K562 (cell line): ENCODE results near the gene PCP4L1. TPM values are rescaled to one million over a fixed set of nuclear protein-coding genes. Genes with fewer than 3 reads are reported as not detected.
A peak's percentile ranks its signal among the peaks of the same experiment; 100 is the strongest.

ENCODE experiments used
- ATF7 ChIP-seq: fragments of 450-650 bp; IDR thresholded peaks from 2 replicates; pipeline ENCODE4 v1.7.1; 2014; ENCODE audit warnings: mild to moderate bottlenecking, moderate library complexity
- C11orf30 ChIP-seq: fragments of 450-650 bp; IDR thresholded peaks from 2 replicates; pipeline ENCODE4 v1.6.1; 2016; ENCODE audit warnings: low read depth, mild to moderate bottlenecking
- CBX3 ChIP-seq, 2 experiments: IDR thresholded peaks; 1 replicate in 1 of 2; 2 replicates in 1 of 2; pipeline ENCODE4 v1.6.1; 2012; ENCODE audit warnings: inconsistent platforms in 2 of 2, low read length in 2 of 2, borderline replicate concordance in 1 of 2, control low read depth in 1 of 2
- CTBP1 ChIP-seq: fragments of 450-650 bp; IDR thresholded peaks from 2 replicates; pipeline ENCODE4 v1.6.1; 2016; ENCODE audit warnings: borderline replicate concordance
- ETV6 ChIP-seq, 3 experiments: fragments of 150-350 bp in 1 of 3; sonication (generic) in 1 of 3; formaldehyde crosslinking in 1 of 3; IDR thresholded peaks; 2 replicates each; pipeline versions ENCODE4 v1.6.1 to v1.8.0; 2014 to 2022; ENCODE audit warnings: borderline replicate concordance in 2 of 3, low read depth in 2 of 3, antibody characterized with exemption in 1 of 3, low read length in 1 of 3, mild to moderate bottlenecking in 1 of 3, missing genetic modification reagents in 1 of 3
- NR3C1 ChIP-seq: sonication (generic); formaldehyde crosslinking; IDR thresholded peaks from 2 replicates; pipeline ENCODE4 v1.8.1; 2022; ENCODE audit warnings: missing genetic modification reagents
- TEAD1 ChIP-seq, 2 experiments: fragments of 450-650 bp in 1 of 2; sonication (generic) in 1 of 2; formaldehyde crosslinking; IDR thresholded peaks; 2 replicates each; pipeline versions ENCODE4 v1.4.0 to v1.8.0; 2020 to 2022; ENCODE audit warnings: mild to moderate bottlenecking in 2 of 2, missing genetic modification reagents in 1 of 2
- ZEB2 ChIP-seq: fragments of 450-650 bp; IDR thresholded peaks from 2 replicates; pipeline ENCODE4 v1.6.1; 2016
- ZNF121 ChIP-seq: sonication (generic); formaldehyde crosslinking; conservative IDR thresholded peaks from 2 replicates; pipeline ENCODE4 v1.8.0; 2022; ENCODE audit warnings: missing genetic modification reagents
- polyA plus RNA-seq, 8 experiments: library from polyadenylated mRNA; depleted of rRNA in 4 of 8; stranded (reverse) in 5 of 8; unstranded in 3 of 8; fragments of >200 nt; fragmentation: Nextera tagmentation in 2 of 8; fragmentation: Illumina TruSeq in 1 of 8; extraction: Ambion mirVana in 2 of 8; extraction: Trizol in 1 of 8; gene quantifications; 2 replicates each; pipeline versions ENCODE4 v1.2.1 to v1.2.3, GENCODE V29; 2011 to 2014; ENCODE audit warnings: inconsistent platforms in 1 of 8, missing spikeins in 1 of 8
- total RNA-seq, 7 experiments: library from RNA; depleted of rRNA in 6 of 7; stranded (reverse); fragments of >200 nt in 6 of 7; fragmentation: Illumina TruSeq in 2 of 7; extraction: Trizol in 2 of 7; gene quantifications; 2 replicates each; pipeline versions ENCODE4 v1.2.1 to v1.2.3, GENCODE V29; 2011 to 2021; ENCODE audit warnings: low replicate concordance in 1 of 7
- TF ChIP-seq, protein P1 (sequence below): fragments of 250-450 bp; sonication (Bioruptor Pico); IDR thresholded peaks from 2 replicates; pipeline ENCODE4 v1.9.0; 2021; ENCODE audit warnings: mild to moderate bottlenecking, inconsistent platforms
- TF ChIP-seq, protein P2 (sequence below): sonication (generic); formaldehyde crosslinking; IDR thresholded peaks from 2 replicates; pipeline ENCODE4 v1.8.1; 2023; ENCODE audit warnings: mild to moderate bottlenecking, missing genetic modification reagents
- TF ChIP-seq, protein P3 (sequence below): fragments of 200-800 bp; sonication (Bioruptor generic); IDR thresholded peaks from 2 replicates; pipeline ENCODE4 v1.6.1; 2016; ENCODE audit warnings: missing genetic modification characterization, missing compliant biosample characterization
- TF ChIP-seq, protein P4 (sequence below): fragments of 450-650 bp; IDR thresholded peaks from 2 replicates; pipeline ENCODE4 v1.6.1; 2018; ENCODE audit warnings: mild to moderate bottlenecking, low read depth; ENCODE audit not compliant: partially characterized antibody
- TF ChIP-seq, protein P5 (sequence below): sonication (generic); formaldehyde crosslinking; IDR thresholded peaks from 2 replicates; pipeline ENCODE4 v1.8.0; 2022; ENCODE audit warnings: mild to moderate bottlenecking, low read depth, missing genetic modification reagents

PCP4L1 gene
- total and polyA plus RNA-seq, 9 of the 15 experiments (the other 6 are each of a cell fraction or from before 2014, with no cell fraction given) = not detected

DNA sequence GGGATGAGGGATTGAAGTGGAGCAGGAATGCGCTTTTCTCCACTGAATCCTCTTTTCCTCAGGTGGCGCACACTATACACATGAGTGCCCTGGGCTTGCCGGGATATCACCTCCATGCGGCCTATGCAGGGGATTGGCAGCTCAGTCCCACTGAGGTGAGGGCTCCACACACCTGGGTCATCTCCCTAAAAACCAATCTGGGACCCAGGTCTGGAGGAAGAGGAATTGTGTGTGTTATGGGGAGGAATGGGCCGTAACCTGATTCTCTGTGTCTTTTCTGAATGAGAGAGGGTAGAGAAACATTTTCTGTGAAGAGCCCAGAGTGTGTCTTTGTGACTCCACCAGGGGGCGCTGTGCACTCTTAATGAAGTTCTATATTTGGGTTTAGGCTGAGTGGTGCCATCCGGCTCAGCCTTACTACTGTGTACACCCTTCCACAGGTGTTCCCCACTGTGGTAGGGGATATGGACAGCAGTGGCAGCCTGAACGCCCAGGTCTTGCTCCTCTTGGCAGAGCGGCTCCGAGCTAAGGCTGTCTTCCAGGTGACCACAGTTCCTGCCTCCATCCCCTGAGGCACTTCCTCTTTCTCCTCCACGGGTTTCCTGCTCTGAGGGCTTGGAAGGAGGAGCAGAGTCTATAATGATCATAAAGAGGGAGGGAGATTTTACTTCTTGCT, 31.2 kb upstream of the PCP4L1 start (continued):
- TF ChIP-seq CTBP1 = peak; percentile 86
- TF ChIP-seq ATF7 = 0 out of 2 replicates have a peak, but pooled peaks have one; percentile 55
- TF ChIP-seq, protein P1, sequence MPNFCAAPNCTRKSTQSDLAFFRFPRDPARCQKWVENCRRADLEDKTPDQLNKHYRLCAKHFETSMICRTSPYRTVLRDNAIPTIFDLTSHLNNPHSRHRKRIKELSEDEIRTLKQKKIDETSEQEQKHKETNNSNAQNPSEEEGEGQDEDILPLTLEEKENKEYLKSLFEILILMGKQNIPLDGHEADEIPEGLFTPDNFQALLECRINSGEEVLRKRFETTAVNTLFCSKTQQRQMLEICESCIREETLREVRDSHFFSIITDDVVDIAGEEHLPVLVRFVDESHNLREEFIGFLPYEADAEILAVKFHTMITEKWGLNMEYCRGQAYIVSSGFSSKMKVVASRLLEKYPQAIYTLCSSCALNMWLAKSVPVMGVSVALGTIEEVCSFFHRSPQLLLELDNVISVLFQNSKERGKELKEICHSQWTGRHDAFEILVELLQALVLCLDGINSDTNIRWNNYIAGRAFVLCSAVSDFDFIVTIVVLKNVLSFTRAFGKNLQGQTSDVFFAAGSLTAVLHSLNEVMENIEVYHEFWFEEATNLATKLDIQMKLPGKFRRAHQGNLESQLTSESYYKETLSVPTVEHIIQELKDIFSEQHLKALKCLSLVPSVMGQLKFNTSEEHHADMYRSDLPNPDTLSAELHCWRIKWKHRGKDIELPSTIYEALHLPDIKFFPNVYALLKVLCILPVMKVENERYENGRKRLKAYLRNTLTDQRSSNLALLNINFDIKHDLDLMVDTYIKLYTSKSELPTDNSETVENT = no peak
- peak; percentile 76 for TF ChIP-seq ZEB2
- TF ChIP-seq ETV6 (IDR thresholded peaks at IDR 0.05; ENCODE audit: borderline replicate concordance in 1 of 2, low read depth in 2 of 2, low read length in 1 of 2) = 0 out of 4 replicates have a peak, but pooled peaks of 1 of the 2 experiments have one; percentile 47
- no peak for TF ChIP-seq ETV6 (CRISPR knock-in tag; IDR thresholded peaks at IDR 0.05; ENCODE audit: borderline replicate concordance)
- TF ChIP-seq CBX3 (IDR thresholded peaks at IDR 0.05; ENCODE audit: borderline replicate concordance in 1 of 2, low read length in 2 of 2) = peak in 1 of 2 experiments; percentile 55; a peak in 1 of 3 replicates
- no peak for TF ChIP-seq ZNF121
- TF ChIP-seq, protein P2, sequence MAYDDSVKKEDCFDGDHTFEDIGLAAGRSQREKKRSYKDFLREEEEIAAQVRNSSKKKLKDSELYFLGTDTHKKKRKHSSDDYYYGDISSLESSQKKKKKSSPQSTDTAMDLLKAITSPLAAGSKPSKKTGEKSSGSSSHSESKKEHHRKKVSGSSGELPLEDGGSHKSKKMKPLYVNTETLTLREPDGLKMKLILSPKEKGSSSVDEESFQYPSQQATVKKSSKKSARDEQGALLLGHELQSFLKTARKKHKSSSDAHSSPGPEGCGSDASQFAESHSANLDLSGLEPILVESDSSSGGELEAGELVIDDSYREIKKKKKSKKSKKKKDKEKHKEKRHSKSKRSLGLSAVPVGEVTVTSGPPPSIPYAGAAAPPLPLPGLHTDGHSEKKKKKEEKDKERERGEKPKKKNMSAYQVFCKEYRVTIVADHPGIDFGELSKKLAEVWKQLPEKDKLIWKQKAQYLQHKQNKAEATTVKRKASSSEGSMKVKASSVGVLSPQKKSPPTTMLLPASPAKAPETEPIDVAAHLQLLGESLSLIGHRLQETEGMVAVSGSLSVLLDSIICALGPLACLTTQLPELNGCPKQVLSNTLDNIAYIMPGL = no peak
- TF ChIP-seq, protein P3, sequence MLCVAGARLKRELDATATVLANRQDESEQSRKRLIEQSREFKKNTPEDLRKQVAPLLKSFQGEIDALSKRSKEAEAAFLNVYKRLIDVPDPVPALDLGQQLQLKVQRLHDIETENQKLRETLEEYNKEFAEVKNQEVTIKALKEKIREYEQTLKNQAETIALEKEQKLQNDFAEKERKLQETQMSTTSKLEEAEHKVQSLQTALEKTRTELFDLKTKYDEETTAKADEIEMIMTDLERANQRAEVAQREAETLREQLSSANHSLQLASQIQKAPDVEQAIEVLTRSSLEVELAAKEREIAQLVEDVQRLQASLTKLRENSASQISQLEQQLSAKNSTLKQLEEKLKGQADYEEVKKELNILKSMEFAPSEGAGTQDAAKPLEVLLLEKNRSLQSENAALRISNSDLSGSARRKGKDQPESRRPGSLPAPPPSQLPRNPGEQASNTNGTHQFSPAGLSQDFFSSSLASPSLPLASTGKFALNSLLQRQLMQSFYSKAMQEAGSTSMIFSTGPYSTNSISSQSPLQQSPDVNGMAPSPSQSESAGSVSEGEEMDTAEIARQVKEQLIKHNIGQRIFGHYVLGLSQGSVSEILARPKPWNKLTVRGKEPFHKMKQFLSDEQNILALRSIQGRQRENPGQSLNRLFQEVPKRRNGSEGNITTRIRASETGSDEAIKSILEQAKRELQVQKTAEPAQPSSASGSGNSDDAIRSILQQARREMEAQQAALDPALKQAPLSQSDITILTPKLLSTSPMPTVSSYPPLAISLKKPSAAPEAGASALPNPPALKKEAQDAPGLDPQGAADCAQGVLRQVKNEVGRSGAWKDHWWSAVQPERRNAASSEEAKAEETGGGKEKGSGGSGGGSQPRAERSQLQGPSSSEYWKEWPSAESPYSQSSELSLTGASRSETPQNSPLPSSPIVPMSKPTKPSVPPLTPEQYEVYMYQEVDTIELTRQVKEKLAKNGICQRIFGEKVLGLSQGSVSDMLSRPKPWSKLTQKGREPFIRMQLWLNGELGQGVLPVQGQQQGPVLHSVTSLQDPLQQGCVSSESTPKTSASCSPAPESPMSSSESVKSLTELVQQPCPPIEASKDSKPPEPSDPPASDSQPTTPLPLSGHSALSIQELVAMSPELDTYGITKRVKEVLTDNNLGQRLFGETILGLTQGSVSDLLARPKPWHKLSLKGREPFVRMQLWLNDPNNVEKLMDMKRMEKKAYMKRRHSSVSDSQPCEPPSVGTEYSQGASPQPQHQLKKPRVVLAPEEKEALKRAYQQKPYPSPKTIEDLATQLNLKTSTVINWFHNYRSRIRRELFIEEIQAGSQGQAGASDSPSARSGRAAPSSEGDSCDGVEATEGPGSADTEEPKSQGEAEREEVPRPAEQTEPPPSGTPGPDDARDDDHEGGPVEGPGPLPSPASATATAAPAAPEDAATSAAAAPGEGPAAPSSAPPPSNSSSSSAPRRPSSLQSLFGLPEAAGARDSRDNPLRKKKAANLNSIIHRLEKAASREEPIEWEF (CRISPR knock-in tag) = no peak
- TF ChIP-seq C11orf30 = peak; percentile 5; the same call in 1 of the 2 replicates
- TF ChIP-seq, protein P4, sequence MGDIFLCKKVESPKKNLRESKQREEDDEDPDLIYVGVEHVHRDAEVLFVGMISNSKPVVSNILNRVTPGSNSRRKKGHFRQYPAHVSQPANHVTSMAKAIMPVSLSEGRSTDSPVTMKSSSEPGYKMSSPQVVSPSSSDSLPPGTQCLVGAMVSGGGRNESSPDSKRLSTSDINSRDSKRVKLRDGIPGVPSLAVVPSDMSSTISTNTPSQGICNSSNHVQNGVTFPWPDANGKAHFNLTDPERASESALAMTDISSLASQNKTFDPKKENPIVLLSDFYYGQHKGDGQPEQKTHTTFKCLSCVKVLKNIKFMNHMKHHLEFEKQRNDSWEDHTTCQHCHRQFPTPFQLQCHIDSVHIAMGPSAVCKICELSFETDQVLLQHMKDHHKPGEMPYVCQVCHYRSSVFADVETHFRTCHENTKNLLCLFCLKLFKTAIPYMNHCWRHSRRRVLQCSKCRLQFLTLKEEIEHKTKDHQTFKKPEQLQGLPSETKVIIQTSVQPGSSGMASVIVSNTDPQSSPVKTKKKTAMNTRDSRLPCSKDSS = no peak
- TF ChIP-seq NR3C1 (CRISPR knock-in tag) = no peak
- 0 out of 4 replicates have a peak, but pooled peaks of 1 of the 2 experiments have one; percentile 44 for TF ChIP-seq TEAD1 (CRISPR knock-in tag; IDR thresholded peaks at IDR 0.05)
- TF ChIP-seq, protein P5, sequence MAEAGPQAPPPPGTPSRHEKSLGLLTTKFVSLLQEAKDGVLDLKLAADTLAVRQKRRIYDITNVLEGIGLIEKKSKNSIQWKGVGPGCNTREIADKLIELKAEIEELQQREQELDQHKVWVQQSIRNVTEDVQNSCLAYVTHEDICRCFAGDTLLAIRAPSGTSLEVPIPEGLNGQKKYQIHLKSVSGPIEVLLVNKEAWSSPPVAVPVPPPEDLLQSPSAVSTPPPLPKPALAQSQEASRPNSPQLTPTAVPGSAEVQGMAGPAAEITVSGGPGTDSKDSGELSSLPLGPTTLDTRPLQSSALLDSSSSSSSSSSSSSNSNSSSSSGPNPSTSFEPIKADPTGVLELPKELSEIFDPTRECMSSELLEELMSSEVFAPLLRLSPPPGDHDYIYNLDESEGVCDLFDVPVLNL (CRISPR knock-in tag) = no peak
